ENCODE measurements around the gene PDSS2.
"Not testable (repeated sequence)": the region's sequence is repeated elsewhere in the genome, so short reads cannot be mapped to it uniquely, and the experiment has no call there.

Gene PDSS2

GRCh38 chr6:107129370-107129925 lies 329.9 kb downstream of the PDSS2 start:
- H3K4me1 Mint-ChIP-seq (ENCODE audit: low read depth) = no peaks in the 10 kb centered on the region
- H3K27ac Mint-ChIP-seq = no peak overlapping the region
- no peaks in the 10 kb centered on the region for H3K36me3 Mint-ChIP-seq
- H3K27me3 Mint-ChIP-seq = no peaks in the 10 kb centered on the region
- no peaks in the 10 kb centered on the region for H3K9me3 Mint-ChIP-seq (ENCODE audit: low read depth)
- no peak overlapping the region for H3K4me3 Mint-ChIP-seq

- H3K9me3 Mint-ChIP-seq (ENCODE audit: low read depth) = no peaks in the 10 kb centered on the region
- no peak overlapping the region for H3K4me3 Mint-ChIP-seq
- H3K27ac Mint-ChIP-seq = no peak overlapping the region
- no peaks in the 10 kb centered on the region for H3K4me1 Mint-ChIP-seq (ENCODE audit: low read depth)
- peaks cover 2% of the 10 kb centered on the region for H3K27me3 Mint-ChIP-seq
- H3K36me3 Mint-ChIP-seq = no peaks in the 10 kb centered on the region
Observed at GRCh38 chr6:107128577-107128976, 330.8 kb downstream of the PDSS2 start.

GRCh38 chr6:107128175-107128574 lies 331.2 kb downstream of the PDSS2 start:
- H3K36me3 Mint-ChIP-seq = no peaks in the 10 kb centered on the region
- no peak overlapping the region for H3K4me3 Mint-ChIP-seq
- peaks cover 2% of the 10 kb centered on the region for H3K27me3 Mint-ChIP-seq
- no peak overlapping the region for H3K27ac Mint-ChIP-seq
- no peaks in the 10 kb centered on the region for H3K4me1 Mint-ChIP-seq (ENCODE audit: low read depth)
- H3K9me3 Mint-ChIP-seq (ENCODE audit: low read depth) = no peaks in the 10 kb centered on the region

DNA sequence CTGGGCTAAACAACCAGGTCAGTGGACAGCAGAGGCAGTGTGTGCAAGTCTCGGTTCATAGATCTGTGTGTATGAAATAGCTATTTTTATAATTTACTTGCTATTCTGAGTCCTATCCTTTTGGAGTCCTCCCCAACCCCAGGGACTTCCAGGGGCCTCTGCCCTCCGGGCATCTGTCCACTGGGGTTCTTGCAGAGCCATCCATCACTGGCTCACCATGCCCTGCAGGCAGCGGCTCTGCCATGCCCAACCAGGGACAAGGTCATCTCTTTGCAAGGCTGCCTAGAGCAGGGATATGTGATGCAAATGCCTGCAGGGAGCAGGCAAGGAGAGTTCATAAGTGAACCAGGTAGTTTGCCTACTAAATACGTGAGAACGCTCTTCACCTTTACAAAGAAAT lies 333.6 kb downstream of the PDSS2 start:
- Mint-ChIP-seq H3K9me3 (ENCODE audit: low read depth) (no peaks in the 10 kb centered on the region), H3K36me3 (no peaks in the 10 kb centered on the region), H3K27ac (no peak overlapping the region), H3K27me3 (peaks cover 2% of the 10 kb centered on the region), H3K4me3 (no peak overlapping the region), H3K4me1 (ENCODE audit: low read depth) (no peaks in the 10 kb centered on the region)

DNA sequence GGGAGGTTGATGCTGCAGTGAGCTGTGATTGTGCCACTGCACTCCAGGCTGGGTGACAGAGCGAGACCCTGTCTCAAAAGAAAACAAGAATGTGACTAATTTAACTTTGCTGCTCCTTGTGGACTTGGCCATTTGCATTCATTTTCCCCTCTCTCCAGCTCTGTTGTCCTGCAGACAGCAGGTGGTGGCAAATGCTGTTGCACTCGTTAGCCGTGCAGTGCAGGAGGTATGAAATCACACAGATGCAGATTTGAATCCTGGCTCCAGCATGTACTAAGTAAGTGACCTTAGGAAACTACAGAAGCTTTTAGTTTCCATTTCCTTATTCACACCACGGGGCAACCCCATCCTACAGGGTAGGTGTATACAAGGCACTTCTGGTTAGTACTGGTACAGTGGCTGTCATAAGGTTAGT lies 334.4 kb downstream of the PDSS2 start:
- H3K9me3 Mint-ChIP-seq (ENCODE audit: low read depth) = no peaks in the 10 kb centered on the region
- H3K27me3 Mint-ChIP-seq = peaks cover 2% of the 10 kb centered on the region

DNA sequence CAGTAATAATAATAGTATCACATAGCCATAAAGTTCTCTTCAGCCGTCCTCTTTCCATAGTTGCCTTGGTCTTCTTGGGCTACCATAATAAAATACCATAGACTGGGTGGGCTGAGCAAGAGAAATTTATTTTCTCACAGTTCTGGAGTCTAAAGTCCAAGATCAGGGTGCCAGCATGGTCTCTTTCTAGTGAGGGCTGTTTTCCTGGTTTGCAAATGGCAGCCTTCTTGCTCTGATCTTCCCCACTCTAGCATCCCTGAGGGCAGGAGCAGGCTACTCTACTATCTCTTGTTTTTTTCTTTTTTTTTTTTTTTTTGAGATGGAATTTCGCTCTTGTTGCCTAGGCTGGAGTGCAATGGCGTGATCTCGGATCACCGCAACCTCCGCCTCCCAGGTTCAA lies 335.9 kb downstream of the PDSS2 start:
- Mint-ChIP-seq H3K27ac (no peak overlapping the region), H3K36me3 (no peaks in the 10 kb centered on the region), H3K4me1 (ENCODE audit: low read depth) (no peaks in the 10 kb centered on the region), H3K4me3 (no peak overlapping the region), H3K9me3 (ENCODE audit: low read depth) (no peaks in the 10 kb centered on the region), H3K27me3 (peaks cover 2% of the 10 kb centered on the region)

More for the DNA sequence above, 334.4 kb downstream of the PDSS2 start:
- Mint-ChIP-seq H3K4me3 (no peak overlapping the region), H3K4me1 (ENCODE audit: low read depth) (no peaks in the 10 kb centered on the region), H3K36me3 (no peaks in the 10 kb centered on the region), H3K27ac (no peak overlapping the region)

DNA sequence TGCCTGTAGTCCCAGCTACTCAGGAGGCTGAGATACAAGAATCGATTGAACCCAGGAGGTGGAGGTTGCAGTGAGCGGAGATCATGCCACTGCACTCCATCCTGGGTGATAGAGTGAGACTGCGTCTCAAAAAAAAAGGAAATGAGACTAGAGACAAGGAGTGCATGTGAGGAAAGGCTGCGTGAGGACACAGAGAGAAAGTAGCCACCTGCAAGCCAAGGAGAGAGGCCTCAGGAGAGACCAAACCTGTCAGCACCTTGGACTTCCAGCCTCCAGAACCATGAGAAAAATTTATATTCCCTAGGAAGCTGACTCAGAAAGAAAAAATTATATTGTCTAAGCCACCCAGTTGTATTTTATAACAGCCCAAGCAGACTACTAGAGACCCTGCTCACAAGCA lies 336.6 kb downstream of the PDSS2 start:
- H3K36me3 Mint-ChIP-seq = no peaks in the 10 kb centered on the region
- H3K27ac Mint-ChIP-seq = no peak overlapping the region
- H3K9me3 Mint-ChIP-seq (ENCODE audit: low read depth) = no peaks in the 10 kb centered on the region
- H3K4me1 Mint-ChIP-seq (ENCODE audit: low read depth) = no peaks in the 10 kb centered on the region
- H3K27me3 Mint-ChIP-seq = peaks cover 2% of the 10 kb centered on the region
- H3K4me3 Mint-ChIP-seq = no peak overlapping the region

GRCh38 chr6:107121964-107122495 lies 337.3 kb downstream of the PDSS2 start:
- H3K4me1 Mint-ChIP-seq (ENCODE audit: low read depth) = peaks cover under 1% of the 10 kb centered on the region
- H3K36me3 Mint-ChIP-seq = no peaks in the 10 kb centered on the region
- H3K9me3 Mint-ChIP-seq (ENCODE audit: low read depth) = no peaks in the 10 kb centered on the region
- H3K27ac Mint-ChIP-seq = no peak overlapping the region
- no peak overlapping the region for H3K4me3 Mint-ChIP-seq
- H3K27me3 Mint-ChIP-seq = peaks cover 2% of the 10 kb centered on the region

DNA sequence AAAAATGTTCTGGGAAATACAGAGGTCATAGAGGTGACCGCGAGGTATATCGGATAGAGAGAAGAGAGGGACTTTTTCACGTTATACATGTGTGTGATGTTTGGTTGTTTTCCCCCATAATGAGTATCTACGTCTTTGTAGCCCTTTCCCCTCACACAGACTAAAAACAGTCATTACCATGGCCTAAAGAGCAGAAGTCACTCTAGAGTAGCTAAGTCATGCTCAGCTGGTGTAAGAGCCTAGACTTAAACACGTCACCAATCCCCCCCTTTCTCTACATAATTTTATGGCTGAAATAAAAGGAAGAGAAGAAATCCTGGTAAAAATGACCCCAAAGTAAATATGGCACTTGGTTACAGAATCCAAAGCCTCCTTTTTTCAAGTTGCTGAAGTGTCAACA lies 338.1 kb downstream of the PDSS2 start:
- Mint-ChIP-seq H3K4me3 (no peak overlapping the region), H3K27ac (no peak overlapping the region), H3K27me3 (peaks cover 2% of the 10 kb centered on the region), H3K36me3 (no peaks in the 10 kb centered on the region), H3K4me1 (ENCODE audit: low read depth) (peaks cover 8% of the 10 kb centered on the region), H3K9me3 (ENCODE audit: low read depth) (no peaks in the 10 kb centered on the region)

GRCh38 chr6:107120404-107120803 lies 339.0 kb downstream of the PDSS2 start:
- Mint-ChIP-seq H3K36me3 (no peaks in the 10 kb centered on the region), H3K4me3 (no peak overlapping the region), H3K9me3 (ENCODE audit: low read depth) (no peaks in the 10 kb centered on the region), H3K4me1 (ENCODE audit: low read depth) (peaks cover 12% of the 10 kb centered on the region), H3K27ac (no peak overlapping the region), H3K27me3 (peaks cover 2% of the 10 kb centered on the region)

- no peak overlapping the region for H3K4me3 Mint-ChIP-seq
- H3K27ac Mint-ChIP-seq = no peak overlapping the region
- no peaks in the 10 kb centered on the region for H3K36me3 Mint-ChIP-seq
- H3K27me3 Mint-ChIP-seq = peaks cover under 1% of the 10 kb centered on the region
- H3K9me3 Mint-ChIP-seq (ENCODE audit: low read depth) = no peaks in the 10 kb centered on the region
- peaks cover 12% of the 10 kb centered on the region for H3K4me1 Mint-ChIP-seq (ENCODE audit: low read depth)
Observed at GRCh38 chr6:107118976-107119375, 340.4 kb downstream of the PDSS2 start.

GRCh38 chr6:107118540-107118939 lies 340.8 kb downstream of the PDSS2 start:
- not testable (repeated sequence) for H3K4me3 Mint-ChIP-seq; H3K9me3 Mint-ChIP-seq (ENCODE audit: low read depth); H3K36me3 Mint-ChIP-seq; H3K27me3 Mint-ChIP-seq; H3K27ac Mint-ChIP-seq
- H3K4me1 Mint-ChIP-seq (ENCODE audit: low read depth) = peaks cover 16% of the 10 kb centered on the region

GRCh38 chr6:107116931-107117330 lies 342.4 kb downstream of the PDSS2 start:
- H3K9me3 Mint-ChIP-seq (ENCODE audit: low read depth) = no peaks in the 10 kb centered on the region
- no peak overlapping the region for H3K27ac Mint-ChIP-seq
- peak overlapping the region; percentile 87 for H3K4me3 Mint-ChIP-seq
- no peaks in the 10 kb centered on the region for H3K36me3 Mint-ChIP-seq
- H3K4me1 Mint-ChIP-seq (ENCODE audit: low read depth) = peaks cover 18% of the 10 kb centered on the region
- no peaks in the 10 kb centered on the region for H3K27me3 Mint-ChIP-seq

- H3K27ac Mint-ChIP-seq = peak overlapping the region; percentile 70
- no peaks in the 10 kb centered on the region for H3K9me3 Mint-ChIP-seq (ENCODE audit: low read depth)
- peak overlapping the region; percentile 87 for H3K4me3 Mint-ChIP-seq
- peaks cover 18% of the 10 kb centered on the region for H3K4me1 Mint-ChIP-seq (ENCODE audit: low read depth)
- no peaks in the 10 kb centered on the region for H3K36me3 Mint-ChIP-seq
- no peaks in the 10 kb centered on the region for H3K27me3 Mint-ChIP-seq
Observed at GRCh38 chr6:107116328-107116892, 343.0 kb downstream of the PDSS2 start.

GRCh38 chr6:107115695-107116327 lies 343.6 kb downstream of the PDSS2 start:
- Mint-ChIP-seq H3K9me3 (ENCODE audit: low read depth) (no peaks in the 10 kb centered on the region), H3K27ac (peak overlapping the region; percentile 70), H3K4me3 (peak overlapping the region; percentile 87), H3K27me3 (no peaks in the 10 kb centered on the region), H3K4me1 (ENCODE audit: low read depth) (peaks cover 18% of the 10 kb centered on the region), H3K36me3 (no peaks in the 10 kb centered on the region)

Data from activated naive CD8-positive, alpha-beta T cell (primary cell).